Upper lobe of left lung (tissue), 6 donors: Measurements from ENCODE around the gene ADGRG2. TPM values are rescaled to one million over a fixed set of nuclear protein-coding genes. Genes with fewer than 3 reads are reported as not detected.

Source experiments
- ATAC-seq, 2 donors: fragments of 200-7000 bp; cut with Tn5 transposase; one replicate each; pipeline ENCODE4 v1.9.1; 2022; ENCODE audit warnings: mild to moderate bottlenecking in 2 of 2, moderate library complexity in 2 of 2; ENCODE audit not compliant: low FRiP score in 2 of 2
- DNase-seq, 2 donors: peaks; one replicate each; pipeline ENCODE4 v3.0.0-alpha.2; 2019 to 2020
- H3K27ac ChIP-seq, 4 donors: fragments of 200-600 bp; sonication (generic); one replicate each; pipeline ENCODE4 v1.5.1; 2016 to 2019
- H3K27me3 ChIP-seq, 4 donors: fragments of 200-600 bp; sonication (generic); one replicate each; pipeline ENCODE4 v1.5.1; 2017 to 2019
- H3K36me3 ChIP-seq, 4 donors: fragments of 200-600 bp; sonication (generic); one replicate each; pipeline ENCODE4 v1.5.1; 2016 to 2019
- H3K4me1 ChIP-seq, 4 donors: fragments of 200-600 bp; sonication (generic); one replicate each; pipeline ENCODE4 v1.5.1; 2018 to 2019
- H3K4me3 ChIP-seq, 4 donors: fragments of 200-600 bp; sonication (generic); one replicate each; pipeline ENCODE4 v1.5.1; 2017 to 2019; ENCODE audit warnings: mild to moderate bottlenecking in 2 of 4, moderate library complexity in 1 of 4
- H3K9me3 ChIP-seq, 4 donors: fragments of 200-600 bp; sonication (generic); one replicate each; pipeline ENCODE4 v1.5.1; 2018 to 2019
- CTCF ChIP-seq, 6 experiments: fragments of 450-650 bp in 4 of 6; fragments of 200-600 bp in 2 of 6; sonication (generic) in 2 of 6; IDR thresholded peaks; one replicate each; pipeline ENCODE4 v1.5.1; 2016 to 2019; ENCODE audit warnings: antibody characterized with exemption in 6 of 6
- EP300 ChIP-seq, 4 donors: sonication (generic); formaldehyde crosslinking; IDR thresholded peaks; one replicate each; pipeline ENCODE4 v1.5.1; 2017; ENCODE audit warnings: antibody characterized with exemption in 4 of 4, control low read depth in 2 of 4
- POLR2A ChIP-seq, 4 donors: fragments of 450-650 bp; IDR thresholded peaks; one replicate each; pipeline ENCODE4 v1.5.1; 2016 to 2017; ENCODE audit warnings: antibody characterized with exemption in 4 of 4, mild to moderate bottlenecking in 2 of 4
- POLR2AphosphoS5 ChIP-seq, 2 donors: sonication (generic); formaldehyde crosslinking; IDR thresholded peaks; one replicate each; pipeline ENCODE4 v1.5.1; 2017; ENCODE audit warnings: antibody characterized with exemption in 2 of 2
- WGBS, 2 donors: methylation state at CpG; one replicate each; pipeline ENCODE4 v1.1.5; 2017 to 2018; 5-methylcytosine and 5-hydroxymethylcytosine counted together
- total RNA-seq, 6 donors: library from RNA; depleted of rRNA in 4 of 6; stranded (reverse); fragments of >200 nt in 4 of 6; gene quantifications; one replicate each; pipeline versions ENCODE4 v1.1.0 to v1.2.1, GENCODE V29; 2016 to 2021
- donor health status: DM: no; HTN: no; CAD: no; lungs with moderate emphysema.
- donor health status: DM: no; HTN: yes; CAD: no; lungs with severe emphysema.

ADGRG2 gene
- total RNA-seq, 6 donors from 2014 or later = 0.69 to 2.9 (median 0.91) TPM; not detected in 1

GRCh38 chrX:18992829-18993228 lies 129.4 kb downstream of the ADGRG2 start:
- no peaks in the 10 kb centered on the region for H3K4me1 ChIP-seq
- no peaks in the 10 kb centered on the region for H3K36me3 ChIP-seq
- H3K9me3 ChIP-seq = no peaks in the 10 kb centered on the region
- DNase-seq (no peak), ATAC-seq (no peak)
- no peak overlapping the region for H3K27ac ChIP-seq
- no peak overlapping the region for H3K4me3 ChIP-seq
- H3K27me3 ChIP-seq = no peaks in the 10 kb centered on the region
- 82 to 96% methylated on average over 7 of the region's 7 CpGs for WGBS, 2 donors
- TF ChIP-seq POLR2A (IDR thresholded peaks at IDR 0.05) (no peak), EP300 (IDR thresholded peaks at IDR 0.05) (no peak), POLR2AphosphoS5 (IDR thresholded peaks at IDR 0.05) (no peak), CTCF (IDR thresholded peaks at IDR 0.05) (no peak)

- WGBS, 2 donors = 0 to 30% methylated on average over 4 of the region's 4 CpGs
- Histone ChIP-seq H3K27ac (peak overlapping the region; percentile 89 to 92 (median 90)), H3K27me3 (peaks cover 0 to 8% (median 0%) of the 10 kb centered on the region in 4 donors), H3K4me3 (peak overlapping the region; percentile 37 to 82 (median 70)), H3K36me3 (no peaks in the 10 kb centered on the region), H3K4me1 (peaks cover 0 to 9% (median 2%) of the 10 kb centered on the region in 4 donors), H3K9me3 (no peaks in the 10 kb centered on the region)
- DNase-seq = no peak
- TF ChIP-seq POLR2A (IDR thresholded peaks at IDR 0.05) (no peak), POLR2AphosphoS5 (IDR thresholded peaks at IDR 0.05) (no peak), CTCF (IDR thresholded peaks at IDR 0.05) (no peak), EP300 (IDR thresholded peaks at IDR 0.05) (no peak)
- ATAC-seq = no peak
Measured at GRCh38 chrX:18985186-18985435, 137.2 kb downstream of the ADGRG2 start.

- whole genome bisulfite sequencing, 2 donors = 0 to 23% methylated on average over 1 to 11 of the region's 71 CpGs
- ATAC-seq (peak; percentile 97), DNase-seq (peak; percentile 85 to 97)
- no peaks in the 10 kb centered on the region for H3K36me3 ChIP-seq
- no peaks in the 10 kb centered on the region for H3K9me3 ChIP-seq
- peak overlapping the region; percentile 37 to 82 (median 70) for H3K4me3 ChIP-seq
- peak overlapping the region; percentile 89 to 92 (median 90) for H3K27ac ChIP-seq
- TF ChIP-seq EP300 (IDR thresholded peaks at IDR 0.05) (no peak), POLR2AphosphoS5 (IDR thresholded peaks at IDR 0.05) (peak in 1 of 2 donors; percentile 48), POLR2A (IDR thresholded peaks at IDR 0.05) (peak in 3 of 4 donors; percentile 10 to 71 (median 40)), CTCF (IDR thresholded peaks at IDR 0.05) (peak; percentile 24 to 84 (median 78))
- peaks cover 0 to 9% (median 2%) of the 10 kb centered on the region in 4 donors for H3K4me1 ChIP-seq
- peaks cover 0 to 8% (median 0%) of the 10 kb centered on the region in 4 donors for H3K27me3 ChIP-seq
Measured at GRCh38 chrX:18984381-18985185, 137.7 kb downstream of the ADGRG2 start.

- Histone ChIP-seq H3K27me3 (peaks cover 0 to 8% (median 0%) of the 10 kb centered on the region in 4 donors), H3K4me3 (peak within 1 kb of the TSS; percentile 37 to 82 (median 70)), H3K36me3 (no peaks in the 10 kb centered on the region), H3K4me1 (peaks cover 0 to 9% (median 2%) of the 10 kb centered on the region in 4 donors), H3K9me3 (no peaks in the 10 kb centered on the region), H3K27ac (peak within 1 kb of the TSS; percentile 89 to 92 (median 90))
- WGBS, 2 donors = 14 to 35% methylated on average over 1 to 45 of the region's 64 CpGs
- TF ChIP-seq POLR2A (IDR thresholded peaks at IDR 0.05) (peak in 1 of 4 donors; percentile 23), EP300 (IDR thresholded peaks at IDR 0.05) (no peak), POLR2AphosphoS5 (IDR thresholded peaks at IDR 0.05) (peak in 1 of 2 donors; percentile 7), CTCF (IDR thresholded peaks at IDR 0.05) (no peak)
- ATAC-seq = peak; percentile 72 to 91
- peak; percentile 45 to 94 for DNase-seq
Measured at GRCh38 chrX:18983666-18984380, 138.4 kb downstream of the ADGRG2 start, which contains the start of gene PHKA2. Gene PHKA2, minus strand, starts transcription at chrX:18984114. Its CDS starts 182 bp downstream, at chrX:18983932.
